GM21381 (cell line): ENCODE results near the gene PIP5K1C.
"Not testable (repeated sequence)": the region's sequence is repeated elsewhere in the genome, so short reads cannot be mapped to it uniquely, and the experiment has no call there.

Experiments
- ATAC-seq: cut with Tn5 transposase; IDR thresholded peaks from one replicate; pipeline ENCODE4 v1.9.1; 2021; ENCODE audit warnings: mild to moderate bottlenecking, moderate library complexity; ENCODE audit not compliant: unreplicated experiment

PIP5K1C gene

GRCh38 chr19:3601021-3601420 is 99.2 kb downstream of the PIP5K1C start:
- no peak for ATAC-seq

GRCh38 chr19:3599776-3600187 is 100.5 kb downstream of the PIP5K1C start:
- ATAC-seq, result no peak

- no peak for ATAC-seq
Measured at GRCh38 chr19:3595521-3596061, 104.7 kb downstream of the PIP5K1C start.

- ATAC-seq, result no peak
Measured at GRCh38 chr19:3593156-3593555, 107.1 kb downstream of the PIP5K1C start.

GRCh38 chr19:3591876-3592613 is 108.2 kb downstream of the PIP5K1C start:
- ATAC-seq, result no peak

- no peak for ATAC-seq
Measured at GRCh38 chr19:3590991-3591659, 109.1 kb downstream of the PIP5K1C start.

- ATAC-seq, result no peak
Measured at GRCh38 chr19:3589949-3590348, 110.3 kb downstream of the PIP5K1C start.

GRCh38 chr19:3589439-3589838 is 110.8 kb downstream of the PIP5K1C start:
- no peak for ATAC-seq

GRCh38 chr19:3586707-3587346 is 113.4 kb downstream of the PIP5K1C start:
- ATAC-seq, result no peak

GRCh38 chr19:3586127-3586626 is 114.1 kb downstream of the PIP5K1C start:
- ATAC-seq, result no peak

- ATAC-seq, result no peak
Measured at GRCh38 chr19:3585301-3586126, 114.8 kb downstream of the PIP5K1C start, which contains the start of gene GIPC3. Gene GIPC3, plus strand, starts transcription at chr19:3585478. Its CDS starts 120 bp downstream, at chr19:3585598.

GRCh38 chr19:3584036-3584802 is 116.0 kb downstream of the PIP5K1C start:
- ATAC-seq, result not testable (repeated sequence)

- not testable (repeated sequence) for ATAC-seq
Measured at GRCh38 chr19:3581792-3582191, 118.5 kb downstream of the PIP5K1C start.
